CD4-positive, alpha-beta T cell (primary cell): ENCODE data around the gene RERE. TPM values are rescaled to one million over a fixed set of nuclear protein-coding genes. Genes with fewer than 3 reads are reported as not detected.

Experiments
- ATAC-seq: fragments of 200-7000 bp; cut with Tn5 transposase; one replicate; pipeline ENCODE4 v1.10.0; 2022; ENCODE audit warnings: mild to moderate bottlenecking; ENCODE audit not compliant: poor library complexity
- CTCF ChIA-PET: fragments of 350-600 bp; sonication (Branson Sonifier 250); formaldehyde crosslinking; loops from one replicate; lab custom pipeline; 2021; ENCODE audit warnings: antibody characterized with exemption, inconsistent platforms; lab: Charles Lee
- POLR2A ChIA-PET: fragments of 350-600 bp; sonication (Branson Sonifier 250); formaldehyde crosslinking; loops from one replicate; lab custom pipeline; 2021; ENCODE audit warnings: antibody characterized with exemption, inconsistent platforms; lab: Charles Lee
- DNase-seq, 14 experiments: peaks; one replicate each; pipeline ENCODE4 v3.0.0-alpha.2; 2013 to 2020; ENCODE audit warnings: mixed read lengths in 2 of 14
- H3K27ac ChIP-seq, 2 donors: one replicate each; pipeline versions ENCODE4 v1.5.1 to v1.7.0; 2013; ENCODE audit warnings: low read length in 2 of 2, low read depth in 1 of 2, mild to moderate bottlenecking in 1 of 2
- H3K27me3 ChIP-seq, 2 experiments: 1 replicate in 1 of 2; 2 replicates in 1 of 2; pipeline versions ENCODE4 v1.6.1 to v1.7.0; 2013; ENCODE audit warnings: low read length in 2 of 2, control low read depth in 1 of 2, mild to moderate bottlenecking in 1 of 2, moderate library complexity in 1 of 2; ENCODE audit not compliant: insufficient read depth in 2 of 2, control insufficient read depth in 1 of 2
- H3K36me3 ChIP-seq: one replicate; pipeline ENCODE4 v1.6.1; 2013; ENCODE audit warnings: low read length, control low read depth; ENCODE audit not compliant: insufficient read depth
- H3K4me1 ChIP-seq: one replicate; pipeline ENCODE4 v1.6.1; 2013; ENCODE audit warnings: low read length, control low read depth; ENCODE audit not compliant: insufficient read depth
- H3K4me3 ChIP-seq: one replicate; pipeline ENCODE4 v1.5.1; 2013; ENCODE audit warnings: mild to moderate bottlenecking, low read length, moderate library complexity
- H3K9me3 ChIP-seq, 2 experiments: 1 replicate in 1 of 2; 2 replicates in 1 of 2; pipeline versions ENCODE4 v1.6.1 to v1.7.0; 2013; ENCODE audit warnings: low read length in 2 of 2, mild to moderate bottlenecking in 2 of 2, control low read depth in 1 of 2, moderate library complexity in 1 of 2; ENCODE audit not compliant: control insufficient read depth in 1 of 2, insufficient read depth in 1 of 2
- H3K27ac Mint-ChIP-seq: one replicate; pipeline ENCODE4 v1.8.0; 2020; ENCODE audit warnings: mixed read lengths
- H3K27me3 Mint-ChIP-seq: one replicate; pipeline ENCODE4 v1.8.0; 2021; ENCODE audit warnings: mixed read lengths
- H3K36me3 Mint-ChIP-seq: one replicate; pipeline ENCODE4 v1.8.0; 2021; ENCODE audit warnings: low read depth, mixed read lengths
- H3K4me1 Mint-ChIP-seq: one replicate; pipeline ENCODE4 v1.8.0; 2021; ENCODE audit warnings: low read depth, mixed read lengths
- H3K4me3 Mint-ChIP-seq: one replicate; pipeline ENCODE4 v1.8.0; 2020; ENCODE audit warnings: mild to moderate bottlenecking, mixed read lengths
- H3K9me3 Mint-ChIP-seq: one replicate; pipeline ENCODE4 v1.8.0; 2020; ENCODE audit warnings: mixed read lengths
- intact Hi-C, 2 experiments: fragments of 100-400 bp; cut with DNase I in 1 of 2; cut with micrococcal nuclease in 1 of 2; formaldehyde crosslinking; loops; one replicate each; pipeline versions ENCODE4 v1.15.1 to v1.9.0; 2023 to 2025; cut with DNase I, micrococcal nuclease
- total RNA-seq, 174 experiments: library from RNA in 2 of 174; stranded (reverse) in 2 of 174; gene quantifications; one replicate each; pipeline ENCODE4 v1.2.3 and lab custom pipeline; 2021 to 2026
- TF ChIP-seq, protein P1 (sequence below): fragments of 200-600 bp; IDR thresholded peaks from one replicate; pipeline ENCODE4 v1.8.0; 2022; ENCODE audit warnings: antibody characterized with exemption, mild to moderate bottlenecking

RERE gene
- total RNA-seq, 2 experiments from 2014 or later = 78.4 to 84.0 TPM

DNA sequence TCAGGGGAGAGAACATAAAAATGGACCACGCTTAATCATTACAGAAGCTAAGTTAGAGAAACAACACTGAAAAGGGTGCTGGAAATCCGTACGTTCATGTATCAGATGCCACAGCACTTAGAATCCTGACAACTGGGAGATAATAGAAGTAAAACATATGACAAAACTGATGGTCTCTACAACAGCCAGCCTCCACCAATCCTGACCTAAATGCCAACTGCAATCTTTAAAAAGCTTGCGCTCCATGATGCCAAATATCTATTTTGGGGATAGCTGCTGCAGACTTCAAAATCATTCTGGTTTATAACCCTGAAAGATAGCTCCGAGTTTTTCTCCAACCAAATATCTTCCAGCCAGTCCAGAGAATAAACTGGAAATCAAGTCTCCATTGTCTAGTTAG, 178.3 kb downstream of the RERE start:
- CTCF ChIA-PET = interaction anchor here (1.2 to 1.3 kb wide), 2 partner anchors 63 to 209 kb away, joined by 3 read pairs; no protein-coding TSS in a partner anchor
- no peaks in the 10 kb centered on the region for H3K36me3 Mint-ChIP-seq
- H3K27me3 ChIP-seq = no peaks in the 10 kb centered on the region
- no peak overlapping the region for H3K4me3 ChIP-seq
- H3K9me3 Mint-ChIP-seq = no peaks in the 10 kb centered on the region
- H3K4me1 ChIP-seq = no peaks in the 10 kb centered on the region
- POLR2A ChIA-PET = interaction anchor here (1.2 kb wide), 1 partner anchor 11 kb away, joined by 4 read pairs; no protein-coding TSS in a partner anchor
- no peak overlapping the region for H3K27ac Mint-ChIP-seq
- intact Hi-C loops = no loop called here
- no peak for ATAC-seq
- no peak for DNase-seq
- H3K27ac ChIP-seq = no peak overlapping the region
- TF ChIP-seq, protein P1, sequence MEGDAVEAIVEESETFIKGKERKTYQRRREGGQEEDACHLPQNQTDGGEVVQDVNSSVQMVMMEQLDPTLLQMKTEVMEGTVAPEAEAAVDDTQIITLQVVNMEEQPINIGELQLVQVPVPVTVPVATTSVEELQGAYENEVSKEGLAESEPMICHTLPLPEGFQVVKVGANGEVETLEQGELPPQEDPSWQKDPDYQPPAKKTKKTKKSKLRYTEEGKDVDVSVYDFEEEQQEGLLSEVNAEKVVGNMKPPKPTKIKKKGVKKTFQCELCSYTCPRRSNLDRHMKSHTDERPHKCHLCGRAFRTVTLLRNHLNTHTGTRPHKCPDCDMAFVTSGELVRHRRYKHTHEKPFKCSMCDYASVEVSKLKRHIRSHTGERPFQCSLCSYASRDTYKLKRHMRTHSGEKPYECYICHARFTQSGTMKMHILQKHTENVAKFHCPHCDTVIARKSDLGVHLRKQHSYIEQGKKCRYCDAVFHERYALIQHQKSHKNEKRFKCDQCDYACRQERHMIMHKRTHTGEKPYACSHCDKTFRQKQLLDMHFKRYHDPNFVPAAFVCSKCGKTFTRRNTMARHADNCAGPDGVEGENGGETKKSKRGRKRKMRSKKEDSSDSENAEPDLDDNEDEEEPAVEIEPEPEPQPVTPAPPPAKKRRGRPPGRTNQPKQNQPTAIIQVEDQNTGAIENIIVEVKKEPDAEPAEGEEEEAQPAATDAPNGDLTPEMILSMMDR = no peak
- H3K4me3 Mint-ChIP-seq = no peak overlapping the region
- H3K27me3 Mint-ChIP-seq = no peaks in the 10 kb centered on the region
- no peaks in the 10 kb centered on the region for H3K4me1 Mint-ChIP-seq
- H3K36me3 ChIP-seq = no peaks in the 10 kb centered on the region
- no peaks in the 10 kb centered on the region for H3K9me3 ChIP-seq

- H3K4me1 Mint-ChIP-seq = peaks cover 31% of the 10 kb centered on the region
- H3K9me3 ChIP-seq = no peaks in the 10 kb centered on the region
- ATAC-seq (no peak), DNase-seq (no peak)
- no peak overlapping the region for H3K27ac Mint-ChIP-seq
- no peaks in the 10 kb centered on the region for H3K36me3 ChIP-seq
- no peak overlapping the region for H3K4me3 Mint-ChIP-seq
- intact Hi-C loops = no loop called here
- H3K36me3 Mint-ChIP-seq = no peaks in the 10 kb centered on the region
- H3K4me1 ChIP-seq = no peaks in the 10 kb centered on the region
- no peaks in the 10 kb centered on the region for H3K9me3 Mint-ChIP-seq
- CTCF ChIA-PET = no interaction called here
- H3K4me3 ChIP-seq = no peak overlapping the region
- no peak overlapping the region for H3K27ac ChIP-seq
- POLR2A ChIA-PET = interaction anchor here (0.6 kb wide), 1 partner anchor 602 kb away, joined by 4 read pairs; no protein-coding TSS in a partner anchor
- H3K27me3 ChIP-seq = no peaks in the 10 kb centered on the region
- H3K27me3 Mint-ChIP-seq = no peaks in the 10 kb centered on the region
- TF ChIP-seq, protein P1 = no peak
These were observed 183.5 kb downstream of the RERE start for GRCh38 chr1:8633741-8634501.

DNA sequence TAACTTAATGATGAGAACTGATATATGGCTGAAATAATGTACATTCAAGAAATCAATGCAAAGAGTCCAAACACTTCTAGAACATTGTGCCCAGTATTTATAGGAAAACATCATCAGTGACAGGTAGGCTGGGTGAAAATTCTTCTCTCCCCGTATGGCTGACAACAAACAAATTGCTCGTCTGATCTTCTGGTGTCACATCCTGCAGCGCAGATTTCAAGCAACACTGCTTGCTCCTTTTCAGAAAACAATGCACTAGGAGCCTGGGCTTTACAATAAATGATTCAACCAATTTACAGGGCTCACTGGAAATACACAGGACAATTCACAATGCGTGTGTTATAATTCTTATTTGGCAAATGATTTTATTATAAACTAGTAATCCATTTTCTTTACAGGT, 185.3 kb downstream of the RERE start:
- ATAC-seq = peak; percentile 60
- POLR2A ChIA-PET = interaction anchor here (0.7 kb wide), 1 partner anchor 28 kb away, joined by 3 read pairs; no protein-coding TSS in a partner anchor

More for the DNA sequence above, 185.3 kb downstream of the RERE start:
- Histone ChIP-seq H3K36me3 (no peaks in the 10 kb centered on the region), H3K27me3 (no peaks in the 10 kb centered on the region), H3K9me3 (no peaks in the 10 kb centered on the region), H3K4me3 (no peak overlapping the region), H3K27ac (no peak overlapping the region), H3K4me1 (no peaks in the 10 kb centered on the region)
- TF ChIP-seq, protein P1 = no peak
- no peaks in the 10 kb centered on the region for H3K9me3 Mint-ChIP-seq
- peaks cover 40% of the 10 kb centered on the region for H3K4me1 Mint-ChIP-seq
- intact Hi-C loops = no loop called here
- peak overlapping the region; percentile 22 for H3K27ac Mint-ChIP-seq
- H3K4me3 Mint-ChIP-seq = peak overlapping the region; percentile 5
- no peaks in the 10 kb centered on the region for H3K36me3 Mint-ChIP-seq
- no peaks in the 10 kb centered on the region for H3K27me3 Mint-ChIP-seq
- CTCF ChIA-PET = no interaction called here
- DNase-seq = no peak
